GM18870 (cell line): ENCODE data around the gene CD47.

Experiments used
- ATAC-seq: cut with Tn5 transposase; IDR thresholded peaks from one replicate; pipeline ENCODE4 v1.9.1; 2021; ENCODE audit warnings: moderate library complexity; ENCODE audit not compliant: unreplicated experiment

The CD47 gene

GRCh38 chr3:108092501-108092900 lies 1.7 kb upstream of the CD47 start:
- no peak for ATAC-seq

DNA sequence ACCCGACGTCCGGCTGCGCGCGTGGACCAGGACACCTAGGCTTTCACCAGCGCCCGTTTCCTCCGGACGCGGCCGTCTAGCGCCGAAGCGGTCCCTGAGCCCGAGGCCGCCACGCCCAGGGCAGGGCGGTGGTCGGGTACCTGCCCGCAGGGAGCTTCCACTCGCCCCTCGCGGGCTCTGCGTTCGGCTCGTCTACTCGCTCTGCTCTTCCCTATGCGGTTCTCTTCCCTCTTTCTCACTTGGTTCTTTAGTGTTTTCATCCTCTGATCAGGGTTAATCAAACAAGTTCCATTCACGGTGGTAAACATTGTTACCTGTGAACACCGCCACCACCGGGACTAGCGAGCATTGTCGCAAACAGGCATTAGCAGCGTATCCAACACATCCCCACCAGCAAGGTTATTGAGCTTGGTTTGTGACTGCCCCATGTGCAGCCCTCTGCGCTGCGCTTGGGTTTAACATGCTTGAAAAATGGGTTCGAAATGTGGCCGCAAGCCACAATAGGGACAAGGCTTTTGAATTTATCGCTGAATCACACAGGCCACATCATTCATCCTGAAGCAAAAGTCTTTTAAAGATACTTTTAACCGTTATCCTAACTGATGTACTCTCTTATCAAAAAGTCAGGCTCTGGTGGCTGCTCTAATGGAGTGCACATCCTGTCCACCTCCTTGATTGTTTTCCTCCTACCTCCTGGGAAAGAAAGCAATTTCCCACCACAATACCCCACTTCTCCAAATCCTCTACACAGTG lies 843 bp upstream of the CD47 start:
- no peak for ATAC-seq

DNA sequence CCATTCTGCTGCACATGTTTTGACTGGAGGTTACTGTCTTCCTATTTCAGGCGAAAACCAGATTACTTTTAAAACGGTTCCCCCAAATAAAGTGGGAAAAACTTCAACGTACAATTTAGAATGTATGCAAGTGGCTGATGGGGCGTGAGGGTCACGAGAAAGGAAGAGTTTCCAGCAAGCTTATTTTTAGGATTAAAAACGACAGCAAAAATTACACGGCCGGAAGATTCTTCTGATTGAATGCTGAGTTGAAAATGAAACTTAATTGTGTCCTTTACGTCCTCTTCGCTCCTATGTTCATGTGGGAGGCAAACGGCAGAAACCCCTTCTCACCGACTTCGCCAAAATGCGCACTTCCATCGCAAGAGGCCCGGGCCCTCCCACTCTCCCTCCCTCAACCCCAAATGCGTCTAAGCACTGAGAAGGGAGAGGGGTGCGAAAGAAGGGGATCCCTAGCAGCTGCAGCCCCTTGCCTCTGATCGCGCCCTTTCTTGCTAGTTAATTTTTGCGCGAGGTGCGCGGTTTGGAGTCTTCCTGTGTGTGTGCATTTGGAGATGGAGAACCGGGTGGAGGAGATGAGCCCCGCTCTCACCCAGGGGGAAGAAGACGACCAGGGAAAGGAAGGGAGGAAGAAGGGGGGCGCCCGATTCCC lies 656 bp downstream of the CD47 start:
- no peak for ATAC-seq

DNA sequence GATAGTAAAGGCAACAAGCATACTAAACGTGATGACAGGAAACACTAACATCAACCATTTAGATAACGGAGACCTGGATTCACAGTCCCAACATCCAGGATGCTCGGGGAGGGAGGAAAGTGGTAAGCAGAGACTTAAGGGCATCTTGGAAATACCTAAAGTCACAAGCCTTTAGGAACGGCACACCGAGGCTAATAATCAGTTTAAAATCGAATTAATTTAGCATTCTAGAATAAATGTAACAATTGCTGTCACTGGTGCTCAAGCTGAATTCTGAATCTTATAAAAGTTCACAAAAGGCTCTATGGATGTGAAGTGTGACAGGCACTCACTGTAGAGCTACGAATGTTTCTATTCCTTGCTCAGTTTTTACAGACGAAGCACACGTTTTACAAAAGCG lies 1.3 kb downstream of the CD47 start:
- no peak for ATAC-seq

GRCh38 chr3:108088697-108089096 lies 2.1 kb downstream of the CD47 start:
- ATAC-seq, result peak; percentile 70

- no peak for ATAC-seq
Measured at GRCh38 chr3:108088146-108088545, 2.7 kb downstream of the CD47 start.

- no peak for ATAC-seq
Measured at GRCh38 chr3:108086653-108087052, 4.2 kb downstream of the CD47 start.

- ATAC-seq, result no peak
Measured at GRCh38 chr3:108085810-108086350, 5.0 kb downstream of the CD47 start.

- no peak for ATAC-seq
Measured at GRCh38 chr3:108085370-108085769, 5.5 kb downstream of the CD47 start.

DNA sequence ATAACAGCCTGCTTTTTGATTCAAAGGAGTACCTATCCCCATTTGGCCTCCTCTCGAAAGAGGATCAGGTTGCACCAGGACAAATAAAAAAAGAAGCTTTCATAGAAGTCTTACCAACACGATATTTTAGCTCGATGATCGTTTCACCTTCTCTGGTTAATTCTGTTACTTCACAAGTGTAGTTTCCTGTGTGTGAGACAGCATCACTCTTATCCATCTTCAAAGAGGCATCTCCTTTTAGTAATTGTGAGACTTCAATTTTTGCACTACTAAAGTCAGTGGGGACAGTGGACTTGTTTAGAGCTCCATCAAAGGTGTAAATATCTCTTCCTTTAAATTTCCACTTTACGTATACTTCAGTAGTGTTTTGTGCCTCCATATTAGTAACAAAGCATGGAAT lies 11.0 kb downstream of the CD47 start:
- no peak for ATAC-seq

- no peak for ATAC-seq
Measured at GRCh38 chr3:108079043-108079442, 11.8 kb downstream of the CD47 start.

DNA sequence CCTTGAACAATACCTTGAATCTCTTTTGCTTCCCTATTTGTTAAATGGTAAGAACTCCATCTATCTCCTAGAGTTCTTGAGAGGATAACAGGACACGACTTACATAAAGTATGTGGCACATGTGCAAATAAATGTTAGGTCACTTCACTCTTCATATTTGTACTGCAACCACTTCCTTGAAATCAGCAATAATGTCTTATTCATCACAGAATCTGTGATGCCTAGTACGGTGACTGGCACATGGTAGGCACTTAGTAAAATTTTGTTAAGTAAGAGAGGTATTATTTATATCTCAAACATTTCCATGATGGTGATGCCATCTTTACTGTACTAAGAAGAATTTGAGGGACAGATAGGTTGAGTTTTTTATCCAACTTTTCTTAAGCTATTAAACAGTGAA lies 14.3 kb downstream of the CD47 start:
- ATAC-seq, result no peak

DNA sequence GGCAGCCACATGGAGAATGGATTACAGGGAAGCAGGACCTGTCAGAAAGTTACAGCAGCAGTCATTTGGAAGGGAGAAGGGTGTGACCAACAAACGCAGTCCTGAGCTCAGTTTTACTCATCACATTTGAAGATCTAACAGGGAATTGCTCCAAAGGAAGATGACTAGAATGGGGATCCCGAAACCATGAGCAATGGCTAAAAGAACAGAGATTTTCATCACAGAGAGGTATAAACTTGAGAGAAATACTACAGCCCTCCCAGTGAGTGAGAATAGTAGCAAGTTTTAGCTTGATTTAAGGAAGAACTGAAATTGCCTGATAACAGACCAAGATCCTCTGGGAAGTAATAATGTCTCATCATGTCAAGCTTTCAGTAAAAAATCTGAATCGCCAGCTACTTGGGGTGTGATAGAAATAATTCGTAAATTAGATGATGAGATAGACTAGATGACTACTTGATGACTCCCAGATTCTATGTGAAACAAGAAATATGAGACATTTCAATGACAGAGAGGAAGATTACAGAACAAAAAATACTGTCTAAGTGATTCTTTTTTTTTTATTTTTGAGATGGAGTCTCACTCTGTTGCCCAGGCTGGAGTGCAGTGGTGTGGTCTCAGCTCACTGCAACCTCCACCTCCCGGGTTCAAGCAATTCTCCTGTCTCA lies 16.9 kb downstream of the CD47 start:
- ATAC-seq, result no peak

DNA sequence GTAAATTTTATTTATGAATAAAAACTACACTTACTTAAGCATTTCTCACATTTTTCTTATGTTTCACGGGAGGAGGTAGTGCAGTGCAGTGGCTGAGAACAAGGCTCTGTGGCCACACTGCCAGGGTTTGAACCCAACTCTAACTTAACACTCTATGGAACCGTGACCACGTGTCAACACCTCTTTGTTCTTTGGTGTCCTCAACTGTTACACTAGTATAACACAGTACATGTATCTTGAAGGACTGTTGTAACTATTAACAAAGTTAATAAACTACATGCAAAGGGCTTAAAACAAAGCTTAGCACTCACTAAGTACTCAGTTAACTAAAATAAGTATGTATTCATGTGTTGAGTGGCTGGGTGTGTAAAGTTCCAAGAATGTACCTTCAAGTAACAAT lies 19.5 kb downstream of the CD47 start:
- ATAC-seq, result no peak

- no peak for ATAC-seq
Measured at GRCh38 chr3:108070356-108070755, 20.5 kb downstream of the CD47 start.

GRCh38 chr3:108067768-108068167 lies 23.1 kb downstream of the CD47 start:
- ATAC-seq, result no peak

GRCh38 chr3:108065096-108065495 lies 25.7 kb downstream of the CD47 start:
- no peak for ATAC-seq

DNA sequence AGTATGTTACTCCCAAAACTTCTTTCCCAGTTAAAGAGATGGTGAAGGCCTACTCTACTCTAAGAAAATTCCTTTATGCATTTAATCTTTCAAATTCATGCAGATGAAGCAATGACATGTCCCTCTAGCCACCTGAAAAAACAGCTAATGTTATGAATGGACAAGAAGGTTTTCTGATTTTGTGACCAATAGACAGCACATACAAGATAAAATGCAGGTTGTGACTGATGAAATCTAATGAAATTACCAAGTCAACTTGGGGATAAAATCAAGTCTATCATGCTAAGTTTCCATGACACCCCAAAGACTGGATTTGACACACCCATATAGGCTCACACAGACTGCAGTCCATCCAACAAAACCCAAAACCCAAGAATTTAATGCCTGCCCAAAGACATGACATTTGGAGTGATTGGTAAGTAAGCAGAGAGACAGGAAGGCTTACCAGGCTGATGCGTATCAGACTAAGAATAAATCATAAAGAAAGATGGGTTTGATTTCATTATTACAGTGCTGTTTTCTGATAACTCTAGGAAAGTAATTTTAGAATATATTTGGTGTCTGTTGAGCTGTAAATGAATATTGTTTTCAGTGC lies 26.4 kb downstream of the CD47 start:
- no peak for ATAC-seq

- peak; percentile 67 for ATAC-seq
Measured at GRCh38 chr3:108062051-108062450, 28.8 kb downstream of the CD47 start.

GRCh38 chr3:108060331-108060730 lies 30.5 kb downstream of the CD47 start:
- ATAC-seq, result no peak

GRCh38 chr3:108055931-108056330 lies 34.9 kb downstream of the CD47 start:
- ATAC-seq, result no peak

GRCh38 chr3:108054935-108055334 lies 35.9 kb downstream of the CD47 start:
- no peak for ATAC-seq
